ENCODE measurements around the gene PCBP3. TPM values are rescaled to one million over a fixed set of nuclear protein-coding genes. Genes with fewer than 3 reads are reported as not detected.

Gene PCBP3
- total RNA-seq, 1 donor from 2014 or later, result not detected

DNA sequence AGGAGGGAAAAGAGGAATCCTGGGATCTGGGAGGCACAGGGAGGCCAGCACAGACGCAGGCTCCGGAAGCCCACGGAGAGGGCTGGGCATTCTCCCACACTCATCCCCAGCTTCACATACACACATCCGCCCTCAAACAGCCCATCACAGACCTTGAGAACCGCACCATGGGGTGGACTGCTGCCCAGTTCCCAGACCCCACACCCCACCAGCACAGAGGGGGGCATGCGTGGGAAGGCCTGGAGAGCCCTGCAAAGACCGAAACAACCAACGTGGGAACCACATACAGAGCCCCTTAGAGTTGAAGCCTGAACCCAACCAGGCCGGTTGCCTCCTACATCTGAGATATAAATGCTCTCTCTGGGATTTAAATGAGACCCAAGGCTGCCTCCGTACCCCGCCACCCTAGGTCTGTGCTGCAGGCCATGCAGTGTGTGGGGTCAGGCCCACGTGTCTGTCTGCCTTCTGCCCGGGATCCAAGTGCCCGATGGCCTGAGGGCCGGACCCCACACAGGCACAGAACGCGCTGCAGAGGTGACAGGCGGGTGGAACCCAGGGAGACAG lies 211.8 kb downstream of the PCBP3 start:
- no peak overlapping the region for H3K4me3 ChIP-seq (ENCODE audit: low read length in 3 of 3)
- no peaks in the 10 kb centered on the region for H3K9me3 ChIP-seq (ENCODE audit: control insufficient read depth in 3 of 3, low read length in 3 of 3)
- H3K27ac ChIP-seq (ENCODE audit: low read depth, low read length), result no peak overlapping the region
- peaks cover 6 to 36% (median 15%) of the 10 kb centered on the region in 3 donors for H3K27me3 ChIP-seq (ENCODE audit: control insufficient read depth in 3 of 3, insufficient read depth in 3 of 3, low read length in 3 of 3)
- no peaks in the 10 kb centered on the region for H3K36me3 ChIP-seq (ENCODE audit: control insufficient read depth in 3 of 3, insufficient read depth in 3 of 3, low read length in 3 of 3)
- H3K4me1 ChIP-seq (ENCODE audit: control insufficient read depth in 3 of 3, insufficient read depth in 3 of 3, low read length in 3 of 3), result no peaks in the 10 kb centered on the region
- H3K9ac ChIP-seq (ENCODE audit: low read depth in 1 of 3, low read length in 3 of 3), result no peak overlapping the region

DNA sequence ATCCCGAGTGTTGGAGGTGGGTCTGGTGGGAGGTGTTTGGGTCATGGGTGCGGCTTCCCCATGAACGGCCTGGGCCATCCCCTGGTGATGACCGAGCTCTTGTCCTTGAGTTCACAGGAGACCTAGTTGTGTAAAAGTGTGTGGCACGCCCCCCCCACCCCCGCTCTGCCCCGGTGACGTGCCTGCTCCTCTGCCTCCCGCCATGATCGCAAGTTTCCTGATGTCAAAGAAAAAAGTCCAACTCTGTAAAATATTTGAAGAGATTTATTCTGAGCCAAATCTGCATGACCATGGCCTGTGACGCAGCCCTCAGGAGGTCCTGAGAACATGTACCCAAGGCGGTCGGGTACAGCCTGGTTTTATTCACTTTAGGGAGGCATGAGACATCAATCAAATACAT lies 212.9 kb downstream of the PCBP3 start:
- H3K9me3 ChIP-seq (ENCODE audit: control insufficient read depth in 3 of 3, low read length in 3 of 3), result no peaks in the 10 kb centered on the region
- H3K36me3 ChIP-seq (ENCODE audit: control insufficient read depth in 3 of 3, insufficient read depth in 3 of 3, low read length in 3 of 3), result no peaks in the 10 kb centered on the region
- H3K4me3 ChIP-seq (ENCODE audit: low read length in 3 of 3), result no peak overlapping the region
- H3K9ac ChIP-seq (ENCODE audit: low read depth in 1 of 3, low read length in 3 of 3), result no peak overlapping the region
- H3K4me1 ChIP-seq (ENCODE audit: control insufficient read depth in 3 of 3, insufficient read depth in 3 of 3, low read length in 3 of 3), result no peaks in the 10 kb centered on the region
- H3K27ac ChIP-seq (ENCODE audit: low read depth, low read length), result no peak overlapping the region
- peaks cover 6 to 39% (median 18%) of the 10 kb centered on the region in 3 donors for H3K27me3 ChIP-seq (ENCODE audit: control insufficient read depth in 3 of 3, insufficient read depth in 3 of 3, low read length in 3 of 3)

DNA sequence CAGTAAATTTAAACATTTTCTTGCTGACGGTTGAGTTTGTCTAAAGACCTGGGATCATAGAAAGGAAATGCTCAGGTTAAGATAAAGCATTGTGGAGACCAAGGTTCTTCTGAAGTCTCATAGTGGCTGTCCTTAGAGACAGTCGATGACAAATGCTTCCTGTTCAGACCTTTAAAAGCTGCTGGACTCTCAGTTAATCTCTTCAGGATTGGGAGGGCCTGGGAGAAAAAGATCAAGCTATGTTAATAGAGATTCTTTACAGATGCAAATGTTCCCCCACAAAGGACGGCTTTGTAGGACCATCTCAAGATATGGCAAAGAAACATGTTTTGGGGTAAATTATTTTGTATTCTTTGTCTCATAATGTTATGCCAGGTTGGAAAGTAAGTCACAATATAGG lies 213.4 kb downstream of the PCBP3 start:
- Histone ChIP-seq H3K9me3 (ENCODE audit: control insufficient read depth in 3 of 3, low read length in 3 of 3) (no peaks in the 10 kb centered on the region), H3K9ac (ENCODE audit: low read depth in 1 of 3, low read length in 3 of 3) (no peak overlapping the region), H3K27me3 (ENCODE audit: control insufficient read depth in 3 of 3, insufficient read depth in 3 of 3, low read length in 3 of 3) (peaks cover 6 to 39% (median 18%) of the 10 kb centered on the region in 3 donors), H3K36me3 (ENCODE audit: control insufficient read depth in 3 of 3, insufficient read depth in 3 of 3, low read length in 3 of 3) (no peaks in the 10 kb centered on the region), H3K4me1 (ENCODE audit: control insufficient read depth in 3 of 3, insufficient read depth in 3 of 3, low read length in 3 of 3) (no peaks in the 10 kb centered on the region), H3K27ac (ENCODE audit: low read depth, low read length) (no peak overlapping the region), H3K4me3 (ENCODE audit: low read length in 3 of 3) (no peak overlapping the region)

DNA sequence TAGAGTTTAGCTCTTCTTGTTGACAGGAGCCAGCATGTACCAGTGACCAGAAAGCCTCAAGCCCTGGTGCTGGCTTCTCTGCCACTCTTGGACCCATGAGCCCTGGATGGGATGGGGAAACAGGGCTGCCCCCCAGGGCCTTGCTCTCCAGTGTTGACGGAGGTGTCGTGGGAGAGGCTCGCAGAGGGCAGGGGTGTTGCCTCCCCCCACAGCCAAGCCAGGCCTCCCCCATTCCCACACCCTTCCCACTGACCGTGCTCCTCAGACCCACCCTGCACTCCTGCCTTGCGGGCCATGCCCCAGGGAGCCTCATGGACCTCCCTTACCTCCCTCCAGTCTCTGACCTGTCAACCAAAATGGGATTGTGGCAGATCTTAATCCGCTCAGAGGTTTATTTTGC lies 214.2 kb downstream of the PCBP3 start:
- Histone ChIP-seq H3K9ac (ENCODE audit: low read depth in 1 of 3, low read length in 3 of 3) (no peak overlapping the region), H3K27ac (ENCODE audit: low read depth, low read length) (no peak overlapping the region), H3K9me3 (ENCODE audit: control insufficient read depth in 3 of 3, low read length in 3 of 3) (no peaks in the 10 kb centered on the region), H3K4me1 (ENCODE audit: control insufficient read depth in 3 of 3, insufficient read depth in 3 of 3, low read length in 3 of 3) (no peaks in the 10 kb centered on the region), H3K4me3 (ENCODE audit: low read length in 3 of 3) (no peak overlapping the region), H3K27me3 (ENCODE audit: control insufficient read depth in 3 of 3, insufficient read depth in 3 of 3, low read length in 3 of 3) (peaks cover 6 to 39% (median 18%) of the 10 kb centered on the region in 3 donors), H3K36me3 (ENCODE audit: control insufficient read depth in 3 of 3, insufficient read depth in 3 of 3, low read length in 3 of 3) (no peaks in the 10 kb centered on the region)

DNA sequence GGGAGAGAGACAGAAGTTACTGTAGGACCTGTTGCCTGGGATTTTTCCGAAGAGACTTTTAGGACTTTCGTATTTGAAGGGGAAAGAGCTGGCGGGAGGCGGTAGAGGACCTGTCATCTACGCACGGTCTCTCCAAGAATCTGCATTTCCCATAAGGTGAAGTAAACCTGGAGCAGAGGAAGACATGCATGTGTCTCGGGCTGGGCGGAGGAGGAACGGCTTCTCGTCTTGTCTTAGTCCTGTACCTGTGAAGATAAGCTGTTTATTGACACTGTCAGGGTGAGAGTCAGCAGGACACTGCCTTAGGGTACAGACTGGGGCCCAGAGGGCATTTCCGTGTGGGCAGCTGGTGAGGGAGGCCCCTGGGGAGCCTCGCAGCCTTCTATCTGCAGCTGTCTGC lies 214.7 kb downstream of the PCBP3 start:
- Histone ChIP-seq H3K27ac (ENCODE audit: low read depth, low read length) (no peak overlapping the region), H3K4me1 (ENCODE audit: control insufficient read depth in 3 of 3, insufficient read depth in 3 of 3, low read length in 3 of 3) (no peaks in the 10 kb centered on the region), H3K9ac (ENCODE audit: low read depth in 1 of 3, low read length in 3 of 3) (no peak overlapping the region), H3K9me3 (ENCODE audit: control insufficient read depth in 3 of 3, low read length in 3 of 3) (no peaks in the 10 kb centered on the region), H3K36me3 (ENCODE audit: control insufficient read depth in 3 of 3, insufficient read depth in 3 of 3, low read length in 3 of 3) (no peaks in the 10 kb centered on the region), H3K4me3 (ENCODE audit: low read length in 3 of 3) (no peak overlapping the region), H3K27me3 (ENCODE audit: control insufficient read depth in 3 of 3, insufficient read depth in 3 of 3, low read length in 3 of 3) (peaks cover 6 to 34% (median 18%) of the 10 kb centered on the region in 3 donors)

DNA sequence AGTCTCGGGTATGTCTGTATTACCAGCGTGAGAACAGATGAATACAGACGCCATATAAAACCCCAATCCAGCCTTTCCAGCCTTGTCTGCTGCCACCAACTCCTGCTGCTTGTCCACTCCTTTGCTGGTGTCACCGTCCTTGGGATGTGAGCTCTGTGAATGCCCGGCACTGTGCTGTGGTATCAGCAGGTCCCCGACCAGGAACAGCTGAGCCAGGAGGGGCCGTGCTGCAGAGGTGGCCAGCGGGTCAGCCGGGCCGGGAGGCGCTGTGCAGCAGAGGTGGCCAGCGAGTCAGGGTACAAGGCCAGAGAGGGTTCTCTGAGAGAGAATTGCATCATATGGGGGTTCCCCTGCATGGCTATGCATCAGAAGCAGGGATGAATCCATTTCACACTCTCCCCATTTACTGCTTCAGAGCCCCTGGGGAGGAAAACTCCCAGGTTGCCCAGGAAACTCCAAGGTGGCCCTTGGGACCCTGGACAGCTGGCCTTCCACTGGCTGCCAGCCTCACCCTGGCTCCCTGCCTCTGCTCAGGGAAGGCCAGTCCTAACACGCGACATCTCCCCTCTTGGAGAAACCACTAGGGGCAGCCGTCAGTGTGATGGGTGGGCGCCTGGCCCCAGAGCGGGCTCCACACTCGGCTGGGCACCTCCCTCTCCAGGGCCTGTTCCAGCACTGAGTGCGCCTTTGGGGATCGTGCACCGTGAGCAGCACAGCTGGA lies 215.7 kb downstream of the PCBP3 start:
- H3K27ac ChIP-seq (ENCODE audit: low read depth, low read length), result no peak overlapping the region
- H3K4me3 ChIP-seq (ENCODE audit: low read length in 3 of 3), result no peak overlapping the region
- no peak overlapping the region for H3K9ac ChIP-seq (ENCODE audit: low read depth in 1 of 3, low read length in 3 of 3)
- H3K4me1 ChIP-seq (ENCODE audit: control insufficient read depth in 3 of 3, insufficient read depth in 3 of 3, low read length in 3 of 3), result no peaks in the 10 kb centered on the region
- no peaks in the 10 kb centered on the region for H3K36me3 ChIP-seq (ENCODE audit: control insufficient read depth in 3 of 3, insufficient read depth in 3 of 3, low read length in 3 of 3)
- H3K27me3 ChIP-seq (ENCODE audit: control insufficient read depth in 3 of 3, insufficient read depth in 3 of 3, low read length in 3 of 3), result peaks cover 6 to 34% (median 18%) of the 10 kb centered on the region in 3 donors
- no peaks in the 10 kb centered on the region for H3K9me3 ChIP-seq (ENCODE audit: control insufficient read depth in 3 of 3, low read length in 3 of 3)

DNA sequence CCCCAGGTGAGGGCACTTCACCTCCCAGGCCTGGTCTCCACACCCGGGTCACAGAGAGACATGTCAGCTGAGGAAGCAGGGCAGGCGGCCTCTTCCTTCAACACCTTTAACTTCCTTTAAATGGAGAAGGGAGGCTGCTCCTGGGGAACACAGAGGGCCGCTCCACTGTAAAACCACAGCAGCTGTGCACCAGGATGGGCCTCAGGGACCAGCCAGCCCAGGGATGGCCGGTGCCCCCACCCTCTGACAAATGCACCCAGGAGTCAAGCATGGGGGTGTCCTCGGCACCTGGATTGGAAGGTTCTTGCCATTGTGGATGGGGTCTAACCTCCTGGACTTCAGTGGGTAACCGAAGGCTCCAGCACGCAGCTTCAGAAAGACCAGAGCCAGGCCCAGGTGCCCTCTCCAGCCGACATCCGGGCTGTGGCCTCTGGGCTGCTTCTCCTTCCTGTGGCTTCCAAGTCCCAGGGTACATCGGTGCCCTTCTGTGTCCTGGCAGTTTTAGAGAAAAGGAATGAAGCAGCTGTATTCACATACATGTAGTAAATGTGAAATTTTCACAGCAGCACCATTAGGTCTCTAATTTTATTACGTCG lies 216.3 kb downstream of the PCBP3 start:
- no peak overlapping the region for H3K4me3 ChIP-seq (ENCODE audit: low read length in 3 of 3)
- no peak overlapping the region for H3K27ac ChIP-seq (ENCODE audit: low read depth, low read length)
- H3K27me3 ChIP-seq (ENCODE audit: control insufficient read depth in 3 of 3, insufficient read depth in 3 of 3, low read length in 3 of 3), result peaks cover 6 to 30% (median 18%) of the 10 kb centered on the region in 3 donors
- H3K9me3 ChIP-seq (ENCODE audit: control insufficient read depth in 3 of 3, low read length in 3 of 3), result no peaks in the 10 kb centered on the region
- H3K9ac ChIP-seq (ENCODE audit: low read depth in 1 of 3, low read length in 3 of 3), result no peak overlapping the region
- H3K36me3 ChIP-seq (ENCODE audit: control insufficient read depth in 3 of 3, insufficient read depth in 3 of 3, low read length in 3 of 3), result no peaks in the 10 kb centered on the region
- H3K4me1 ChIP-seq (ENCODE audit: control insufficient read depth in 3 of 3, insufficient read depth in 3 of 3, low read length in 3 of 3), result no peaks in the 10 kb centered on the region

DNA sequence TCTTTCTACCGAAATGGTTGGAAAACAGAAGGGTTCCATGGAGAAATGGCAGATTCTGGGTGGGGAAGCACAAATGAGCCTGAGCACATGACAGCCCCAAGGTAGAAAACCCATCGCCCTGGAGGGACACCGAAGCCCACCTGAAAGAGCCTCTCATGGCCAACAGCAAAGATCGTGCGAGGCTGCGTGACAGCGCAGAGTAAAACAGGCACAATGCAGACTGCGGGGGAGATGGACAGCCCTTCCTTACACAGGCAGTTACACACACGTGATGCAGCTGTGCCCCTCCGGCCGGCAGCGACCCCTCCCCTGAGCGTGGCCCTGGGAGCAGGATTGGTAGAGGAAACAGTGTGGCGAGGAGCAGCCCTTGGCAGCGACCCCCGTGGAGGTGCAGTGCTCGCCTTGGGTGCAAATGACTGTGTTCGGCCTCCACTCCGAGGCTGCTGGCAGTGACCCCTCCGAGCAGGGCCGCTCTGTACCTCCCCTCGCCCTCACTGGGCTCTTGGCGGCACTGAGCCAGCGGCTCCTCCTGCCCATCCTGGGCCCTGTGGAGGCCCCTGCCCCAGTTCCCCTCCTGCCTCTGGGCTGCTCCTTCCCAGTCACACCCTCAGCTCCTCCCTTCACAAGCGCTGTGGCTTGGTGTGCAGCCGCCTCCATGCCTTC lies 217.1 kb downstream of the PCBP3 start:
- peaks cover 6 to 26% (median 21%) of the 10 kb centered on the region in 3 donors for H3K27me3 ChIP-seq (ENCODE audit: control insufficient read depth in 3 of 3, insufficient read depth in 3 of 3, low read length in 3 of 3)
- no peak overlapping the region for H3K4me3 ChIP-seq (ENCODE audit: low read length in 3 of 3)
- no peaks in the 10 kb centered on the region for H3K36me3 ChIP-seq (ENCODE audit: control insufficient read depth in 3 of 3, insufficient read depth in 3 of 3, low read length in 3 of 3)
- no peaks in the 10 kb centered on the region for H3K9me3 ChIP-seq (ENCODE audit: control insufficient read depth in 3 of 3, low read length in 3 of 3)
- H3K27ac ChIP-seq (ENCODE audit: low read depth, low read length), result no peak overlapping the region
- H3K4me1 ChIP-seq (ENCODE audit: control insufficient read depth in 3 of 3, insufficient read depth in 3 of 3, low read length in 3 of 3), result no peaks in the 10 kb centered on the region
- H3K9ac ChIP-seq (ENCODE audit: low read depth in 1 of 3, low read length in 3 of 3), result no peak overlapping the region

DNA sequence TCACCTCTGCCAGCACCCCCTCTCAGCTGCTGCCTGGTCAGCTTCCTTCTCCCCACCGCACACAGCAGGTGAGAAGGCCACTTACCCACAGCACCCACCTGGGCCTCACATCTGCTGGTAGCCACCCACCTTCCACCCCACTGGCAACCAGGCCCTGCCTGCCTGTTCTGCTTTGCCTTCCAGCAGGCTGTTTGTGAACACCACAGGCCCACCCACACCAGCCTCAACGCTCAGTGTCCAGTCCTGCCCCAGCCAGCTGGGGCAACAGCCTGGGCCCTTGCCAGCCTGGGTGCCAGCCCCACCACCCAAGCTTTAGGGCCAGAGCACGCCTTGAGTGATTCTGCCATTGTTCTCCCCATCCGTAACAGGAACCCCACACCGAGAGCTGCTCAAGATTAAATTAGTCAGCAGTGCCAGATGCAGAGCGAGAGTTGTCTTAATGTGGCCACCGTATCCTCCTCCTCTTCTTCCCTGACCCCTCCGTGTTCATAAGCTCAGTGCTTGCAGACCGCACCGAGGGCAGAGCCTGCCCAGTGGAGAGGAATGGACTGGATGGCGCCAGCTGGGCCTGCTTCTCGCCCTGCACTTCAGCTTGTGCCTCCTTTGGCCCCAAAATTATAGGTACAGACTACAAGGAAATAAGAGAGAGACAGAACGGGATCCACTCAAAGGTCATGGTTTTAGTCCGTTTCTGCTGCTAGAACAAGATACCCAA lies 217.8 kb downstream of the PCBP3 start:
- Histone ChIP-seq H3K4me3 (ENCODE audit: low read length in 3 of 3) (no peak overlapping the region), H3K9ac (ENCODE audit: low read depth in 1 of 3, low read length in 3 of 3) (no peak overlapping the region), H3K36me3 (ENCODE audit: control insufficient read depth in 3 of 3, insufficient read depth in 3 of 3, low read length in 3 of 3) (no peaks in the 10 kb centered on the region), H3K4me1 (ENCODE audit: control insufficient read depth in 3 of 3, insufficient read depth in 3 of 3, low read length in 3 of 3) (no peaks in the 10 kb centered on the region), H3K9me3 (ENCODE audit: control insufficient read depth in 3 of 3, low read length in 3 of 3) (no peaks in the 10 kb centered on the region), H3K27me3 (ENCODE audit: control insufficient read depth in 3 of 3, insufficient read depth in 3 of 3, low read length in 3 of 3) (peaks cover 6 to 28% (median 22%) of the 10 kb centered on the region in 3 donors), H3K27ac (ENCODE audit: low read depth, low read length) (no peak overlapping the region)

Data from skeletal muscle tissue (tissue), 4 donors.